HG03575 (cell line): Measurements from ENCODE around the gene NMS.

Source experiments
- ATAC-seq: cut with Tn5 transposase; IDR thresholded peaks from one replicate; pipeline ENCODE4 v1.9.1; 2021; ENCODE audit not compliant: unreplicated experiment, insufficient number of reproducible peaks, low FRiP score; ENCODE audit errors: extremely low read depth

The NMS gene

GRCh38 chr2:100482741-100483140 lies 12.5 kb downstream of the NMS start:
- ATAC-seq, result no peak

DNA sequence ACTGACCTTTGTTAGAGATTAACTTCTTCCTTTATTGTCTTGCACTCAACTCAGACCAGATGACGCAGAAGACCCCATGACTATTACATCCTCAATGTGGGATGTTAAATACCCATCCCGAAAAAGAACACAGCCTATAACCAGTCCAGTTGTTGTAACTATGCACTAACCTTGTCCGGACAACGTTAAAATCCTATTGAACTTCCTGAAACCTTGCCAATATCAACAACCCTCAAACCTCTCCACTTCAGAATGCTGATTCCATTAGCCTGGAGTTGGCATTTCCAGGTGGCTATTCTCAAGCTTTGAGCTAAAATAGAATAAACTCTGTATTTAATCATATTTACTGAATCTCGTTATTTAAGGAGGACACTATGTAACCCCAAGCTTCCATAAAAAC lies 13.6 kb downstream of the NMS start:
- no peak for ATAC-seq

- no peak for ATAC-seq
Observed at GRCh38 chr2:100484390-100484789, 14.1 kb downstream of the NMS start.

DNA sequence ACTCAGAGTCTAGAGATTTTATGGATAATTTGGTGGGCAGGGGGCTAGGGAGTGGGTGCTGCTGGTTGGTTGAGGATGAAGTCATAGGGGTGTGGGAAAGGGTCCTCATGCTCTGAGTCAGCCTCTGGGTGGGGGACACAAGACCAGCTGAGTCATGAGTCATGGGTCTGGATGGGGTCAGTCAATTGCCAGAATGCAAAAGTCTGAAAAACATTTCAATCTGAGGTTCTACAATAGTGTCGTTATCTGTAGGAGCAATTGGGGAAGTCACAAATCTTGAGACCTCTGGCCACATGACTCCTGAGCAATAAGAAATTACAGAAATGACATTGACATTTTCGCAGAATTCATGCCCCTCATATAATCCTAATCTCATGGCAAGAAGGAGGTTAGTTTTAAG lies 15.1 kb downstream of the NMS start:
- ATAC-seq, result no peak

DNA sequence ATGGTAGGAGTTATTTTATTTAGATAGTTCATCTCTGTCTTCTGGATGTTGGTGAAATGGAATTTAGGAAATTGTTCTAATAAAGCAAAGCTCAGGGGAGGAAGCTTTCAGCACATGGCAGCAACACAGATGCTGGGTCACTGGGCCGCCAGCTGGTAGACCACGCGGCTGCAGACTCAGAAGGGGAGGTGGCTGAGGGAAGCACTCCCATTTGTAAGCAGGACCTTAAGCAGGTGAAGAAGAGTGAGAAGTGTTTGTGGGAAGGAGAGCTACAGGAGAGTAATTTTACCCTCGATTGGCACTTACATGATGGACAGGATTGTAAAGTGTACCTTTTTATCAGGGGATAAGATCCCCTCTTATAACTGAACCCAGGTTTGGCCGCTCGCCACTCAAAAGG lies 24.4 kb downstream of the NMS start:
- no peak for ATAC-seq

DNA sequence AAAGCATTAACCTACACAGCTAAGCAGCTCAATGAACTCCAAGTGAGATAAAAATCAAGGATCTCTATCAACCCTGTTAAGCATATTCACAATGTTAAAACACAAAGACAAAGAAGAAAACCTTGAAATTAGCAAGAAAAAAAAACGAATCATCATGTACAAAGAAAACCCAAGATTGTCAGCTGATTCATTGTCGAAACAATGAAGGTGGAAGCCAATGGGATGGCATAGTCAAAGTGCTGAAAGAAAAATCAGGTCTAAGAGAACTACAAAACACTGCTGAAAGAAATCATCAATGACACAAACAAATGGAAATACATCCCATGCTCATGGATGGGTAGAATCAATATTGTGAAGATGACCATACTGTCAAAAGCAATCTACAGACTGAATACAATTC lies 32.5 kb downstream of the NMS start:
- no peak for ATAC-seq

DNA sequence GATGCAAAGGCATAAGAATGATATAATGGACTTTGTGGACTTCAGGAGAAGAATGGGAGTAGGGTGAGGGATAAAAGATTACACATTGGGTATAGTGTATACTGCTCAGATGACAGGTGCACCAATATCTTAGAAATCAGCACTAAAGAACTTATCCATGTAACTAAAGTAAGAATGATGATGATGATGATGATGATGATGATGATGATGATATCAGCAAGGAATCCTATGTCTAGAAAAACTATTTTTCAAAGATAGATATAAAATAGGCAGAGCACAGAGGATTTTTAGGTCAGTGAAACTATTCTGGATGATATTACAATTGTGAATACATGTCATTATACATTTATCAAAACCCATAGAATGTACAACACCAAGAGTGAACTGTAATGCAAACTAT lies 34.3 kb downstream of the NMS start:
- no peak for ATAC-seq

GRCh38 chr2:100509066-100509465 lies 38.8 kb downstream of the NMS start:
- ATAC-seq, result no peak

- no peak for ATAC-seq
Observed at GRCh38 chr2:100513650-100514049, 43.4 kb downstream of the NMS start.

DNA sequence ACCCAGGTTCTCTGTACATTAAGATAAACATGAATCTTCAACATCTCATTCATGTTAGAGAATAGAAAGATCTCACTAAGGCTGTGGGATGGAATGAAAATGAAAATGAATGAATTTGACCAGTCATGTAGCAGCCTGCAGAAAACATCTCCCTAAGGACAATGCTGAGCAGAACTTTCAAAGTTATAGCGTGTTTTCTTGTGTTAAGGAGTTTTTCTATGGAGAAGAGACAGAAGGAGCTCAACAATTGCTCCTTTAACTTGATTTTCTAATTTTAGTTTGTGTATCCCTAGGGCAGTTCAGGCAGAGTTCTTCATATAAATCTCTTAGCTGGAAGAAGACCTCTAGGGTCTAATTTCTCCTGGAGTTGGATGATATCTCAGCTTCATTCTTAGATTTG lies 47.3 kb downstream of the NMS start:
- ATAC-seq, result no peak

DNA sequence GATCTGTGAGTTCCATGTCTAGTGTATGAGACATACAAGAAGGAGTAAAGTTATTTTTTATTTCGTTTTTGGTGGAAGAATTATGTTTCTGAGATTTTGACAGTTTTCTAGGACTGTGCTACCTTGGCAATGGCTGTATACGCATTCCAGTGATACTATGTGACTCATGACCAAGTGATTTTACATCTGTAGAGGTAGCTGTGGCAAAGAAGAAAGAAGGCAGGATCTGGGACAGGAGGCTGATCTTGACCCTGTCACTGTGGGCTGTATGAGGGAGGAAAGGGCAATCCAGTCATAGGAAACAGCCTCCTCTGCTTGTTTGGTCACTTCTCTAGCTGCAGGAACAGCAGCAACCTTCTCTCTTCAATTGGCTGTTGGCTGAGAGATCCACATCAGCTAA lies 48.5 kb downstream of the NMS start:
- ATAC-seq, result no peak

DNA sequence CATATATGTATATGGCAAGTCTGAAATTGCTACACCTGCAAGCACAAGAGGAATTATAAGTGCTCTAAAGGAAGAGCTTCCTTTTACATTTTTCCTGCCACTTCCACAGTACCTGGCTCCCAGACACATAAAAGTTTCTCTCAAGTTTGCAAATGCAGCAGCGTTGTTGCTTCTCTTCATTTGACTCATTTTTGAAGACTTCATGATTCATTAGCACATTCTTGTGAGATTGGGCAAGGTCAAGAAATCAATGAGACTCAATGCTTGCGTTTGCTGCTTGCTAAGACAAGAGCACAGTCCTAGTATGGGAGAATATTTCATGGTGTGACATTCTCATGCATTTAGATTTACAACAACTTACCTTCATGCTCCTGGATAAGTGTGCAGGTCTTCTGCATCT lies 49.9 kb downstream of the NMS start:
- no peak for ATAC-seq

GRCh38 chr2:100522430-100522829 lies 52.1 kb downstream of the NMS start:
- ATAC-seq, result no peak

- no peak for ATAC-seq
Observed at GRCh38 chr2:100524331-100524730, 54.0 kb downstream of the NMS start.

- ATAC-seq, result no peak
Observed at GRCh38 chr2:100526868-100527267, 56.6 kb downstream of the NMS start.

DNA sequence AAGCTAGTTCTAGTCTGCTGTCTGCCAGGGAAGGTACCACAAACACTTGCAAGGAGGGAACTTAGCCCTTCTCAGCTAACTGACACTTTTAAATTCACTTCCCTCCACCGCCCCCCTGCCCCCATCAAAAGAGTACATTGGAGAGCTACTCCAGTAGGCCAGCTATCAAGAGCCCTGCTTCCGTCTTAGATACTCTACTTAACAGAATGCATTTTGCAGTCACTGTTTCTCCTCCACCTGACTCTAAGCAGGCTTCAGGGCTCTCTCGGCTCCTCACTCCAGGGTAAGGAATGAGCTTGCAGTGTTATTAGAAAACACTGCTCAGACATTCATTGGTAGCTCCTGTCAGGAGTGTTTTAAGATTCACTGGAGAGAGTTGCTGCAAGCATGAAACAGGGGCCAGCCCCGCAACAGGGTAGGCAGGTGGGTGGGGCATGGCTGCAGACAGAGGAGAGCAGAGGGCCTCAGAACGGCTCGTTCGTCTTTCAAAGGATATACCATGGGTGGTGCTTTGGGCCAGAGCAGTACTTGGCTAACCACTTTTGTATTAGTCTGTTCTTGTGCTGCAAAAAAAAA lies 57.2 kb downstream of the NMS start:
- ATAC-seq, result no peak

GRCh38 chr2:100529176-100529575 lies 58.9 kb downstream of the NMS start:
- ATAC-seq, result no peak

- ATAC-seq, result no peak
Observed at GRCh38 chr2:100529900-100530299, 59.6 kb downstream of the NMS start.
